ENCODE results near the gene CCT8. TPM values are rescaled to one million over a fixed set of nuclear protein-coding genes. Genes with fewer than 3 reads are reported as not detected.
"Not testable (repeated sequence)": the region's sequence is repeated elsewhere in the genome, so short reads cannot be mapped to it uniquely, and the experiment has no call there.

The CCT8 gene
- total RNA-seq, 6 experiments from 2014 or later: 209 to 258 (median 227) TPM

DNA sequence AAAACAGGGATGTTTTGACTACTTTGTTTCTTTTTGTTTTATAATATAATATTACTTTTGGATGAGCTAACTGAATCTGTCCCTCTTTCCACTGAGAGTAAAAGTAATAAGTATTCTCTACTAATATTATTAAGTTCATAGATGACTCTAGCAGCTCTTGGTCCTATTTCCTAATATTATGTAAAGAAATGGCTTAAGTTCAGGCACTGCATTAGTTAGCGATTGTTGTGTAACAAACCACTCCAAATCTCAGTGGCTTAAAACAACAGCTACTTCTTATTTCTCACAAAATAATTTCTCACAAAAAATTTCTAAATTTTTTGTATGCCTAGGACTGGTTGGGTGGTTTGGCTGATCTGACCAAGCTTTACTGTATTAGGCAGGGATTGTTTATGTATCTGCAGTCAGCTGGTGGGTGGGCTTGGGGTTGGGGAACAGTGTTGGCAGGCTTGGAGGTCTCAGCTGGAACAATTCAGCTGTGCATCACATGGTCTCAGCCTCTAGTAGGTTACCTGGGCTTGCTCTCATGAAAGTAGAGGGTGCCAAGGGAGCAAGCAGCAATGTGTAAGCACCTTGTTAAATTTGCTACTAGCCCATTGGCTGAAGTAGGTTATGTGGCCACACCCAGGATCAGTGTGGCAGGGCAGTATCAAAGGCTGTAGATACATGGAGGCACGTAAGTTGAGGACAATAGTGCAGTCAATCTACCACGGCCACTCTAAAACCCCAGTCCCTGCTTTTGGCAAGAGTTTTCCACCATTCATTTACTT lies 8.8 kb upstream of the CCT8 start:
- no peak overlapping the region for H3K27ac Mint-ChIP-seq
- H3K27me3 Mint-ChIP-seq (ENCODE audit: insufficient read depth): peaks cover 2% of the 10 kb centered on the region; the same call in 1 of the 2 replicates
- peaks cover 60% of the 10 kb centered on the region for H3K4me1 Mint-ChIP-seq (ENCODE audit: low read depth)
- no peaks in the 10 kb centered on the region for H3K9me3 Mint-ChIP-seq
- no peak for TF ChIP-seq CTCF (IDR thresholded peaks at IDR 0.05)
- H3K4me3 Mint-ChIP-seq: no peak overlapping the region
- no peak for DNase-seq
- H3K36me3 Mint-ChIP-seq (ENCODE audit: low read depth): no peaks in the 10 kb centered on the region

- Mint-ChIP-seq H3K4me1 (ENCODE audit: low read depth) (peaks cover 66% of the 10 kb centered on the region), H3K27ac (no peak overlapping the region), H3K36me3 (ENCODE audit: low read depth) (no peaks in the 10 kb centered on the region), H3K4me3 (no peak overlapping the region), H3K27me3 (ENCODE audit: insufficient read depth) (no peaks in the 10 kb centered on the region; the same call in 1 of the 2 replicates), H3K9me3 (no peaks in the 10 kb centered on the region)
- no peak for TF ChIP-seq CTCF (IDR thresholded peaks at IDR 0.05)
- DNase-seq: no peak
Observed at GRCh38 chr21:29080454-29080941, 7.0 kb upstream of the CCT8 start.

DNA sequence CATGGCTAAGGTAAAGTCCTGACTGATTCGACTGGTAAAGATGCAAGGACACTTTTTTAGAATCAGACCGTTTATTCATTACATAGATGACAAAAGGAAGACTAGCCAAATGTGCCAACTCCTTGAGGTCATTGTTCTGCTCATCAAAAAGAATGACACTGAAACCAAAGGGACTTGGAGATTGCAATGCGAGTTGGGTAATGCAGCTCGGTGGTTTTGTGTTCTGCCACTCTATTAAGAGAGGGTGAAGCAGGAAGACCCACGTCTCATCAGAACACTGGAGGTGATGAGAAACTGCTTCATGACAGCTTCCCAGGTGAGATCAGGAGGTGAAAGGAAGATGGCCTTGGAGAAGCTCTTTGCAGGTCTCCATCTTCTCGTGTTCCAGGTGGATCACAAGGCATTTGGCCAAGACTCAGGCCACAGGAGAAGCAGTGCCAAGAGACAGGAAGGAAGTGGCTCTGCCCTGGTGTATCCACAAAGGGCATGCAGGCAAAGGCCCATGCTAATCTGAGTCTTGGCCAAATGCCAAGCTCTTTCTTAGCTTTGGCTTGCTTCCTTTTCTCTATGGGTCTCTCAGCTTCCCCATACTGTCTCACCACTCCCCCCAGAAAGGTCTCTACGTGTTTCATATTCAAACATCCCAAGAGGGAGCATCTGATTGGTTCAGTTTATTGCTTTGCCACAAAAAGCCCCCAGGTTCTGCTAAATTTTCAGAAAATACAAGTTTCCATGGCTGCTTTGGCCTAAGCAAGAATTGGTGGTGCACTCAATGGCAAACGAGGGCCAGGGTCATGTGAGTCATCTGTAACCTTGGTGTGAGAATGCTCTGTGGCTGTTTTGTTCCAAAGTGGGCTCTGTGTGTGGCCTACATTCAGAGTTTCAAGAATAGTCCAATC lies 5.7 kb upstream of the CCT8 start:
- no peak overlapping the region for H3K4me3 Mint-ChIP-seq
- no peaks in the 10 kb centered on the region; the same call in 1 of the 2 replicates for H3K27me3 Mint-ChIP-seq (ENCODE audit: insufficient read depth)
- no peaks in the 10 kb centered on the region for H3K36me3 Mint-ChIP-seq (ENCODE audit: low read depth)
- H3K4me1 Mint-ChIP-seq (ENCODE audit: low read depth): peaks cover 62% of the 10 kb centered on the region
- H3K27ac Mint-ChIP-seq: no peak overlapping the region
- no peak for TF ChIP-seq CTCF (IDR thresholded peaks at IDR 0.05)
- no peaks in the 10 kb centered on the region for H3K9me3 Mint-ChIP-seq
- no peak for DNase-seq

DNA sequence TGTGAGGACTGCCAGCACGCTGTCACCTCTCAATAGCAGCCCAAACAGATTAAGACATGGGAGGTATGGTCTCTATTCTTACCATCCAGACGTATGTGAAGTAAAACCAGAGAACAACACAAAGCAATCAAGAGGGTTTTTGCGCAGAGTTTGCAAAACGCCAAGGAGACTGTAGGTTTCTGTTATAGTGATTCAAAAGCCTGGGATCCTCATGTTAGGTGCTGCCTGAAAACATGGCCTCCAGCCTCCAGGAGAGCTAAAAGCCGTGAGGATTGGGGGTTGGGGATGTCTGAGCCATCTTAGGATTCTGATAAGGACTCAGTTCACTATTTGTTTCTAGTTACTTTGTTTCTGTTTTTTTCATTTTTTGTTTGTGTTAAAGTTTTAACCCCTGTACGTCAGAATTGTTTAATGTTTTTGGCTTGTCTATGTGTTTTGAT lies 4.2 kb upstream of the CCT8 start:
- Mint-ChIP-seq H3K36me3 (ENCODE audit: low read depth) (peaks cover 8% of the 10 kb centered on the region), H3K27me3 (ENCODE audit: insufficient read depth) (peaks cover 3% of the 10 kb centered on the region), H3K4me3 (peak overlapping the region; percentile 89), H3K27ac (peak overlapping the region; percentile 87), H3K4me1 (ENCODE audit: low read depth) (peaks cover 63% of the 10 kb centered on the region), H3K9me3 (no peaks in the 10 kb centered on the region)
- DNase-seq: no peak
- TF ChIP-seq CTCF (IDR thresholded peaks at IDR 0.05): no peak

- not testable (repeated sequence) for DNase-seq; H3K27me3 Mint-ChIP-seq (ENCODE audit: insufficient read depth); H3K9me3 Mint-ChIP-seq
- peak overlapping the region; percentile 87 for H3K27ac Mint-ChIP-seq
- H3K4me1 Mint-ChIP-seq (ENCODE audit: low read depth): peaks cover 70% of the 10 kb centered on the region
- H3K4me3 Mint-ChIP-seq: peak overlapping the region; percentile 89
- peaks cover 15% of the 10 kb centered on the region for H3K36me3 Mint-ChIP-seq (ENCODE audit: low read depth)
- TF ChIP-seq CTCF (IDR thresholded peaks at IDR 0.05): peak; percentile 15; the same call in 1 of the 2 replicates
Observed at GRCh38 chr21:29076731-29077640, 3.5 kb upstream of the CCT8 start.
